A549 (cell line): ENCODE data around the gene LMNB1.

ENCODE experiments used
- CHD2 ChIP-seq: fragments of 150-350 bp; IDR thresholded peaks from 2 replicates; pipeline ENCODE4 v1.6.1; 2014; ENCODE audit warnings: low read length; ENCODE audit not compliant: partially characterized antibody
- CHD4 ChIP-seq: fragments of 200-600 bp; sonication (generic); IDR thresholded peaks from 2 replicates; pipeline ENCODE4 v1.6.1; 2016; ENCODE audit warnings: antibody characterized with exemption, mild to moderate bottlenecking, borderline replicate concordance
- FOXS1 ChIP-seq: fragments of 250-450 bp; sonication (Bioruptor Pico); IDR thresholded peaks from 2 replicates; pipeline ENCODE4 v1.5.0; 2020; ENCODE audit warnings: mild to moderate bottlenecking, moderate library complexity
- KDM5A ChIP-seq: fragments of 200-600 bp; sonication (generic); IDR thresholded peaks from 2 replicates; pipeline ENCODE4 v1.6.1; 2016; ENCODE audit warnings: antibody characterized with exemption, mild to moderate bottlenecking
- POLR2A ChIP-seq: IDR thresholded peaks from 2 replicates; pipeline ENCODE4 v1.6.1; 2012; ENCODE audit warnings: mild to moderate bottlenecking, low read length
- POLR2AphosphoS2 ChIP-seq: conservative IDR thresholded peaks from 2 replicates; pipeline ENCODE4 v1.6.1; 2012; ENCODE audit warnings: low read length, improper control_type of control experiment, inconsistent platforms
- RFX5 ChIP-seq: fragments of 450-650 bp; IDR thresholded peaks from 2 replicates; pipeline ENCODE4 v1.7.1; 2014; ENCODE audit warnings: antibody characterized with exemption, mild to moderate bottlenecking, moderate library complexity
- TF ChIP-seq, protein P1 (sequence below): IDR thresholded peaks from 2 replicates; pipeline ENCODE4 v1.6.1; 2012
- TF ChIP-seq, protein P2 (sequence below): fragments of >200 bp; sonication (Bioruptor Twin); formaldehyde crosslinking; IDR thresholded peaks from 3 replicates; pipeline ENCODE4 v1.5.1; 2016

DNA sequence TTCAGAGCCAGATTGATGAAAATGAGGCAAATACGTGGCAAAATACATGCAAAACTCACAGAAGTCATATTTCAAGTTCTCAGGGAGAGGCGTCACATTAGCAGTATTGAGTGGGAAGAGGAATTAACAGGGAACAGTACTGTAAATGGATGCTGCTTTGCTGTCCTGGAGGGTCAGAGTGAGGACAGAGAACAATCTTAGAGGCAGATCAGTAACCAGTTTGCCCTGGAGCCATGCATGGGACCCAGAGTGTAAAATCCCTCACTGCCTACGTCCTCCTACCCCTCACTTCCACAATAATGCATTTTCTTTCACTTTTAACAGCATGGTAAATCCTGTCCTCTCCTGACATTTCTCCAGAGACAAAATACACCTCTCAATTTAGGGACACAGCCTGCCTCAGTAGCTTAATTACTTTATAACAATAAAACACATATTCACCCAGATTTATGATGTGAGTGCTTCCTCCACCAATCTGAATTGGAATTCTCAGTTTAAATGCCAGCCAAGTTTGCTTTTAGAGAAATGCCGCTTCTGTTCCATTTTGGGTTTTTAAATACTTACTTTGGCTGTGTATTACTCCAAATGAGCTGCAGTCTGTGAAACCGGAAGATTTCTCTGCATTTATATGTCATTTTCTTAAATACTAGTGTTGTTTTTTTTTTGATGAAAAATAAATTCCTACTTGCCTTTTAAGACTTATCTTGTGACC is 70.0 kb downstream of the LMNB1 start:
- TF ChIP-seq, protein P1, sequence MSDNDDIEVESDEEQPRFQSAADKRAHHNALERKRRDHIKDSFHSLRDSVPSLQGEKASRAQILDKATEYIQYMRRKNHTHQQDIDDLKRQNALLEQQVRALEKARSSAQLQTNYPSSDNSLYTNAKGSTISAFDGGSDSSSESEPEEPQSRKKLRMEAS, result no peak
- TF ChIP-seq CHD4 (no peak), POLR2AphosphoS2 (no peak), POLR2A (no peak), CHD2 (no peak), FOXS1 (CRISPR knock-in tag) (no peak), RFX5 (no peak), KDM5A (no peak)
- TF ChIP-seq, protein P2, sequence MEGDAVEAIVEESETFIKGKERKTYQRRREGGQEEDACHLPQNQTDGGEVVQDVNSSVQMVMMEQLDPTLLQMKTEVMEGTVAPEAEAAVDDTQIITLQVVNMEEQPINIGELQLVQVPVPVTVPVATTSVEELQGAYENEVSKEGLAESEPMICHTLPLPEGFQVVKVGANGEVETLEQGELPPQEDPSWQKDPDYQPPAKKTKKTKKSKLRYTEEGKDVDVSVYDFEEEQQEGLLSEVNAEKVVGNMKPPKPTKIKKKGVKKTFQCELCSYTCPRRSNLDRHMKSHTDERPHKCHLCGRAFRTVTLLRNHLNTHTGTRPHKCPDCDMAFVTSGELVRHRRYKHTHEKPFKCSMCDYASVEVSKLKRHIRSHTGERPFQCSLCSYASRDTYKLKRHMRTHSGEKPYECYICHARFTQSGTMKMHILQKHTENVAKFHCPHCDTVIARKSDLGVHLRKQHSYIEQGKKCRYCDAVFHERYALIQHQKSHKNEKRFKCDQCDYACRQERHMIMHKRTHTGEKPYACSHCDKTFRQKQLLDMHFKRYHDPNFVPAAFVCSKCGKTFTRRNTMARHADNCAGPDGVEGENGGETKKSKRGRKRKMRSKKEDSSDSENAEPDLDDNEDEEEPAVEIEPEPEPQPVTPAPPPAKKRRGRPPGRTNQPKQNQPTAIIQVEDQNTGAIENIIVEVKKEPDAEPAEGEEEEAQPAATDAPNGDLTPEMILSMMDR, result no peak
